ENCODE data around the gene AUTS2.

- TF ChIP-seq SUZ12 (IDR thresholded peaks at IDR 0.05; ENCODE audit: extremely low read depth, insufficient read depth, insufficient read length) (no peak), YY1 (IDR thresholded peaks at IDR 0.05; ENCODE audit: insufficient read depth, insufficient read length) (no peak), ZNF274 (IDR thresholded peaks at IDR 0.05; ENCODE audit: low read depth, low read length) (no peak)
These were observed 407.6 kb downstream of the AUTS2 start for GRCh38 chr7:70005891-70006260.
